H4 (cell line): ENCODE measurements around the gene KCNAB1. TPM values are rescaled to one million over a fixed set of nuclear protein-coding genes. Genes with fewer than 3 reads are reported as not detected.

Source experiments
- DNase-seq: peaks from one replicate; pipeline ENCODE4 v3.0.0-alpha.2; 2015; ENCODE audit warnings: low spot score
- total RNA-seq: library from RNA; depleted of rRNA; stranded (reverse); fragments of >200 nt; shearing (Covaris generic); gene quantifications from 2 replicates; pipeline ENCODE4 v1.2.3, GENCODE V29; 2014

The KCNAB1 gene
- total RNA-seq, 1 experiment from 2014 or later = 0.33 TPM

DNA sequence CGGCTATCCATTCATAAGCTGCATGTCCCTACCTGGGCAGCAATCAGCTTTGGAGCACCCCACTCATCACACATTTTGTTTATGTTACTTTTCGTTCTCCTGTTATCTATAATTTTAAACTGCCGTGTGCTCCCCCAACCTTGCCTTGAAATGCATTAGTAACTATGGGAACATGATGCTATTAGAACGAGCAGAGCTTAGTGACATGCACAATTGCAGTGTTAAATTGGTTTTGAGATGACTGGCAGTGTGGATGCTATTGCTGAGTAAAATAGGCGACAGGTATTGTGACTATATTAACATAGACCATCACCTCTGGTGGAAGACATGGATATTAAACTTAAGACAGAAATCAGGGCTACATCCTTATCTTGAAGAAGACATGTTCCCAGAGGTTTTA is 191.6 kb downstream of the KCNAB1 start:
- DNase-seq = no peak

DNA sequence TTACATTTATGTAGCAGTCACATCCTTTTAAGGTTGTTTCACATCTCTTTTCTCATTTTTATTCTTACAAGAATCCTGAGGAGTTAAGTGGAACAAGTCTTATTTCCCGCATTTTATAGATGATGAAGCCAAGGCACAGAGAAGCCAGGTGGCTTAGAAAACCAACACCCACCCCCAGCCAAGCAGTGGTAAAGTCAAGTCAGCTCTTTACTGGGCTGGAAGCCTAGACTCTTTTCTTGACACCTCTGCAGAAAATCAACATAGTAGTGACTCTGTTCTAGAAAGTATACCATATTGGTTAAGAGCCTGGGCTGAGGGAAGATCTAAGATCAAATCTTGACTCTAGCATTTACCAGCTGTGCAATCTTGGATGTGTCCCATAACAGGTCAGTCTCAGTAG is 195.7 kb downstream of the KCNAB1 start:
- DNase-seq = no peak

DNA sequence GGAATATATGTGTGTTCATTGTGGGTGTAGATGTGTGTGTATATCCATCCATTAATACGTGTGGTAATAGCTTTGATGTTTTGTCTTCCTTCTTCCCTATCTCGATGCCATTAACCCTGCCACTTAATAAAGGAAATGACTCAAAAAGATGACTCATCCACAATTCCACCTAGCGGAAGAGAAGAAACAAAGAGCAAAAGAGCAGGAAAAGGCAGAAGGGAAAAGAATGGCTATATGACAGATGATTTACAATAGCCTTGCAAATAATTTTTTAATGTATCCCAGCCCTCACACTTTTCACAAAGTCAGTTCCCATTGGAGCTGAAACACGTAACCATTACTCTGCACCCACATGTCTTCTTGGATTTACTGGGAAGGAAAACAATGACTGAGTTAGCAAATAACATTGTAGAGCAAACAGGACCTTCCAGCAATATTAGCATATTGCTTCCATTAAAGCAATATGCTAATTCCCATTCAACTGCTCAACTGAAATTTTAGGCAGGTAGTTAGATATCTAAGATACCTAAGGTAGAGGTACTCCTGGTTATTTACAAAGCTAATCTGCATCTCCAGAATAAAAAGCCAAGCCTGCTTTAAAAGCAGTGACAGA is 197.2 kb downstream of the KCNAB1 start:
- peak; percentile 59 for DNase-seq

- DNase-seq = no peak
Measured at GRCh38 chr3:156321945-156322344, 201.6 kb downstream of the KCNAB1 start.

DNA sequence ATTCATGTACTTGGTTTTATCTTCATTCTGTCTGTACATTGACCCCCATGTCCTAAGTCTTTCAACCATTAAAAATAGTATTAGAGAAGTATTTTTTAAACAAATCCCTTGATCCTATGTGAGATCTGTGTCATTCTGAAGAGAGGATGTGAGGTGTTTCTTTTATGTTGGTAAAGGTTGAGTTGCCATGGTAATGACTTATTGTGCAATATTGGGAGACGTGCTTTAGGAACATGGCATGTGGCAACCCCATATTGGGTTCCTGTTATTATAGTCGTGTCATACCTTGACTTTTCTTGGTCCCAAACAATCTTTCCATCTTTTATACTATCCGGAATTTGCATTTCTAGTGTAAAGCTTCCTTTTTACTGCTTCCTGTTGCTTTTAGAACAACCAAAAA is 203.1 kb downstream of the KCNAB1 start:
- DNase-seq = peak; percentile 23

GRCh38 chr3:156330415-156330814 is 210.0 kb downstream of the KCNAB1 start:
- DNase-seq = no peak

- DNase-seq = no peak
Measured at GRCh38 chr3:156332304-156332703, 211.9 kb downstream of the KCNAB1 start.

- DNase-seq = no peak
Measured at GRCh38 chr3:156334841-156335545, 214.6 kb downstream of the KCNAB1 start.

GRCh38 chr3:156339491-156339890 is 219.1 kb downstream of the KCNAB1 start:
- no peak for DNase-seq

GRCh38 chr3:156341332-156341731 is 221.0 kb downstream of the KCNAB1 start:
- DNase-seq = no peak

GRCh38 chr3:156341831-156342416 is 221.5 kb downstream of the KCNAB1 start:
- DNase-seq = no peak

DNA sequence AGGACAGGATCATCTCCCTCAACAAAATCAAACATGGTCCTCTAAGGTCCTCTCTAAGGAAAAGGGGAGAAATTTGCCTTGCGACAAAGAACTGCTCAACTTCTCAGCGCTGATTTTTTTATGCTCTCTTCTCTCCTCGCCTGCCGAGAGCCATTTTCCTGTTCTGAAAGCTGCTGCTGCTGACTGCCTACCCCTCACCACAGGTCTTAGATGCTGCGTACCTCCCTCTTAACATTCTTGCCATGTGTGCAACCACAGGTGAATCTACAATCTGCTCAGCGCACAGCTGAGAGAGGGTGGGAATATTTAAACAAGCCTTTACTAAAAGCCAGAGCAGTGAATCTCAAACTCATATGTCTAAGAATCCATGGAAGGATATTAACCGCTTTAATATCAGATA is 223.8 kb downstream of the KCNAB1 start:
- no peak for DNase-seq

- DNase-seq = no peak
Measured at GRCh38 chr3:156349111-156349510, 228.7 kb downstream of the KCNAB1 start.

- DNase-seq = no peak
Measured at GRCh38 chr3:156349978-156350377, 229.6 kb downstream of the KCNAB1 start.

GRCh38 chr3:156350781-156351180 is 230.4 kb downstream of the KCNAB1 start:
- DNase-seq = no peak

- no peak for DNase-seq
Measured at GRCh38 chr3:156351783-156352182, 231.4 kb downstream of the KCNAB1 start.

DNA sequence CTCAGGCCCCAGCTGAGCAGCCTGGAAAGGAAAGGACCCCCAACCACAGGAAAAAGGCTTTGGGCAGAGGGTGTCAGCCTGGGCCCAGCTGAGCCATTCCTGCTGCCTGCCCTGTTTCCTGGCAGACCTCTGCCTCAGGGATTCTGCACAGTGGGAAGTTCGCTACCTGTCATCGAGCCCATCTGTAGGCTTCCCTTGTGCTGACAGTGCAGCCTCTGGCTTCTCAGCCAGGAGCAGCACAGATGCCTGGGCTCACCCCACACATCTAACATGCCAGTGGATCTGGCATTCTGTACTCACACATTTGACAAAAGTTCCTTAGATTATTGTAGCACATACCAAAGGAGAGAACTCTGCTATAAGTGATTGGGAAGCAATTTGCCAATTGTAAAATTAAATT is 232.3 kb downstream of the KCNAB1 start:
- no peak for DNase-seq

GRCh38 chr3:156353563-156353962 is 233.2 kb downstream of the KCNAB1 start:
- DNase-seq = no peak

GRCh38 chr3:156356537-156357363 is 236.4 kb downstream of the KCNAB1 start:
- DNase-seq = no peak

DNA sequence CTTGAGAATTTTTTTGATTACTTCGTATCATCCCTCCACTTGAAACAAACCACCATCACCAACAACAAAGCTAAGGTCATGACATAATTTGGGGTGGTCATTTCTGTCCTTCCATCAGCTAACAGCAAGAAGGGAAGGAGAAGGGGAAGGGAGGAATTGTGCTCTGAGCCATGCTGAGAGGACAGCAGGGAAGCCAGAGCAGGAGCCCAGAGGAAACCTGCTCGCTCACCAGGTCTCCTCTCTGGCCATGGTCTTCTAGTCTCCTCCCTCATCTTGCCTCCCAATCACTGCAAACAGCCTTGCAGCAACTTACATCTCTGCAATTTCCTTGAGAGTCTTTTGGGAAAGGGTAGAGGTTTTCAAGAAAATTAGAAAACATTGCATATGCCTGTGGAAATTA is 237.9 kb downstream of the KCNAB1 start:
- DNase-seq = no peak

GRCh38 chr3:156359368-156359767 is 239.0 kb downstream of the KCNAB1 start:
- DNase-seq = no peak

- DNase-seq = no peak
Measured at GRCh38 chr3:156360083-156360482, 239.7 kb downstream of the KCNAB1 start.
